ENCODE results near the gene SPTBN2.

- TF ChIP-seq CTCF (IDR thresholded peaks at IDR 0.05): no peak
- TF ChIP-seq POLR2A (IDR thresholded peaks at IDR 0.05): no peak
Observed at GRCh38 chr11:66685276-66686099, 43.5 kb downstream of the SPTBN2 start.

Measured in Peyer's patch (tissue), 4 donors.